GM12892 (cell line): ENCODE results near the gene SPG11.
"Not testable (repeated sequence)": the region's sequence is repeated elsewhere in the genome, so short reads cannot be mapped to it uniquely, and the experiment has no call there.

Experiments
- DNase-seq: peaks from one replicate; pipeline ENCODE4 v3.0.0; 2011; ENCODE audit not compliant: insufficient read length
- FAIRE-seq: peaks from 2 replicates; lab custom pipeline; 2011; peaks lifted over from hg19 to GRCh38; lab: Jason Lieb, UNC
- POLR2A ChIP-seq: IDR thresholded peaks from 2 replicates; pipeline ENCODE4 v1.6.1; 2011; ENCODE audit warnings: low read depth, low read length, control low read depth
- POLR2AphosphoS5 ChIP-seq: IDR thresholded peaks from 2 replicates; pipeline ENCODE4 v1.6.1; 2011; ENCODE audit warnings: low read depth, low read length, control low read depth
- TAF1 ChIP-seq: IDR thresholded peaks from 2 replicates; pipeline ENCODE4 v1.6.1; 2011; ENCODE audit warnings: low read depth, mild to moderate bottlenecking, control low read depth, low read length, borderline replicate concordance

The SPG11 gene

GRCh38 chr15:44566155-44566540 is 97.3 kb downstream of the SPG11 start:
- no peak for FAIRE-seq
- no peak for DNase-seq
- TF ChIP-seq POLR2AphosphoS5 (no peak), POLR2A (no peak; the same call in 1 of the 2 replicates), TAF1 (no peak)

GRCh38 chr15:44565387-44566154 is 97.9 kb downstream of the SPG11 start:
- no peak for DNase-seq
- FAIRE-seq: no peak
- TF ChIP-seq POLR2A (no peak), TAF1 (no peak)

- FAIRE-seq: peak; percentile 70
- DNase-seq: not testable (repeated sequence)
Measured at GRCh38 chr15:44560926-44561325, 102.5 kb downstream of the SPG11 start.

- TF ChIP-seq POLR2AphosphoS5 (no peak), TAF1 (no peak), POLR2A (no peak)
- DNase-seq (no peak), FAIRE-seq (peak; percentile 51)
Measured at GRCh38 chr15:44554934-44555723, 108.3 kb downstream of the SPG11 start.

GRCh38 chr15:44550734-44551133 is 112.7 kb downstream of the SPG11 start:
- FAIRE-seq (no peak), DNase-seq (no peak)
- TF ChIP-seq POLR2A (no peak), TAF1 (no peak), POLR2AphosphoS5 (no peak)

GRCh38 chr15:44550256-44550655 is 113.2 kb downstream of the SPG11 start:
- no peak for DNase-seq
- no peak for TF ChIP-seq POLR2AphosphoS5
- TF ChIP-seq TAF1: no peak
- TF ChIP-seq POLR2A: no peak
- no peak for FAIRE-seq

GRCh38 chr15:44549152-44549551 is 114.3 kb downstream of the SPG11 start:
- FAIRE-seq, DNase-seq: not testable (repeated sequence)

- no peak for TF ChIP-seq POLR2AphosphoS5
- TF ChIP-seq TAF1: no peak
- no peak for TF ChIP-seq POLR2A
- DNase-seq (no peak), FAIRE-seq (peak; percentile 71)
Measured at GRCh38 chr15:44545913-44546802, 117.3 kb downstream of the SPG11 start.

- DNase-seq, FAIRE-seq: not testable (repeated sequence)
Measured at GRCh38 chr15:44544745-44545144, 118.7 kb downstream of the SPG11 start.

- DNase-seq: no peak
- no peak for TF ChIP-seq POLR2A
- no peak for TF ChIP-seq POLR2AphosphoS5
- TF ChIP-seq TAF1: no peak
- FAIRE-seq: no peak
Measured at GRCh38 chr15:44542596-44542995, 120.9 kb downstream of the SPG11 start.

GRCh38 chr15:44541282-44541958 is 122.0 kb downstream of the SPG11 start:
- TF ChIP-seq TAF1 (no peak), POLR2A (no peak), POLR2AphosphoS5 (no peak)
- FAIRE-seq (no peak), DNase-seq (no peak)
